ENCODE data around the gene ODAPH.

ODAPH gene

GRCh38 chr4:75544870-75545269 is 11.0 kb upstream of the ODAPH start:
- DNase-seq (ENCODE audit: low read depth) = no peak

GRCh38 chr4:75545526-75545925 is 10.3 kb upstream of the ODAPH start:
- DNase-seq (ENCODE audit: low read depth) = no peak

- no peak for DNase-seq (ENCODE audit: low read depth)
Measured at GRCh38 chr4:75547647-75548387, 8.0 kb upstream of the ODAPH start.

- DNase-seq (ENCODE audit: low read depth) = no peak
Measured at GRCh38 chr4:75549019-75549418, 6.8 kb upstream of the ODAPH start.

GRCh38 chr4:75552452-75552851 is 3.4 kb upstream of the ODAPH start:
- DNase-seq (ENCODE audit: low read depth) = no peak

- no peak for DNase-seq (ENCODE audit: low read depth)
Measured at GRCh38 chr4:75557696-75558095, 1.8 kb downstream of the ODAPH start.

GRCh38 chr4:75561789-75562188 is 5.9 kb downstream of the ODAPH start:
- no peak for DNase-seq (ENCODE audit: low read depth)

GRCh38 chr4:75564023-75564422 is 8.2 kb downstream of the ODAPH start:
- no peak for DNase-seq (ENCODE audit: low read depth)

GRCh38 chr4:75565481-75565880 is 9.6 kb downstream of the ODAPH start:
- DNase-seq (ENCODE audit: low read depth) = no peak

GRCh38 chr4:75566911-75567310 is 11.0 kb downstream of the ODAPH start:
- no peak for DNase-seq (ENCODE audit: low read depth)

GRCh38 chr4:75567725-75568124 is 11.9 kb downstream of the ODAPH start:
- DNase-seq (ENCODE audit: low read depth) = no peak

GRCh38 chr4:75584067-75584466 is 28.2 kb downstream of the ODAPH start:
- DNase-seq (ENCODE audit: low read depth) = no peak

- DNase-seq (ENCODE audit: low read depth) = no peak
Measured at GRCh38 chr4:75593393-75593792, 37.5 kb downstream of the ODAPH start.

- no peak for DNase-seq (ENCODE audit: low read depth)
Measured at GRCh38 chr4:75596061-75596460, 40.2 kb downstream of the ODAPH start.

GRCh38 chr4:75598390-75598789 is 42.5 kb downstream of the ODAPH start:
- DNase-seq (ENCODE audit: low read depth) = no peak

GRCh38 chr4:75599647-75600046 is 43.8 kb downstream of the ODAPH start:
- DNase-seq (ENCODE audit: low read depth) = no peak

GRCh38 chr4:75605928-75606327 is 50.1 kb downstream of the ODAPH start:
- DNase-seq (ENCODE audit: low read depth) = no peak

GRCh38 chr4:75612306-75612705 is 56.4 kb downstream of the ODAPH start:
- no peak for DNase-seq (ENCODE audit: low read depth)

All from activated T-cell treated with anti-CD3 and anti-CD28 coated beads for 48 hours (primary cell).